H1 (cell line): ENCODE results near the gene URAD. TPM values are rescaled to one million over a fixed set of nuclear protein-coding genes. Genes with fewer than 3 reads are reported as not detected.

ENCODE experiments used
- CTCF ChIA-PET: fragments of 300-600 bp; sonication (Branson Sonifier 250); formaldehyde crosslinking; loops from one replicate; lab custom pipeline; 2021; ENCODE audit not compliant: partially characterized antibody; lab: Charles Lee
- POLR2A ChIA-PET: fragments of 300-600 bp; sonication (Branson Sonifier 250); formaldehyde crosslinking; loops from one replicate; lab custom pipeline; 2021; ENCODE audit warnings: inconsistent platforms; ENCODE audit not compliant: partially characterized antibody; lab: Charles Lee
- DNase-seq, 2 experiments: peaks; one replicate each; pipeline versions ENCODE4 v3.0.0 to v3.0.0-alpha.2; 2010 to 2022; ENCODE audit warnings: low spot score in 2 of 2, low read depth in 1 of 2, mixed read lengths in 1 of 2
- FAIRE-seq: peaks from 2 replicates; lab custom pipeline; 2011; peaks lifted over from hg19 to GRCh38; lab: Jason Lieb, UNC
- H2AFZ ChIP-seq: 2 replicates; pipeline ENCODE4 v1.8.1; 2012; ENCODE audit warnings: low read length, inconsistent platforms
- H2AK5ac ChIP-seq: 2 replicates; pipeline ENCODE4 v1.6.1; 2013; ENCODE audit warnings: low read depth, low read length
- H2BK120ac ChIP-seq: replicated peaks from 2 replicates; pipeline ENCODE3; 2013; ENCODE audit warnings: low read depth, low read length, inconsistent platforms
- H2BK12ac ChIP-seq: 2 replicates; pipeline ENCODE4 v1.6.1; 2013; ENCODE audit warnings: low read depth, low read length
- H2BK15ac ChIP-seq: 2 replicates; pipeline ENCODE4 v1.6.1; 2013; ENCODE audit warnings: low read length
- H2BK20ac ChIP-seq: 2 replicates; pipeline ENCODE4 v1.6.1; 2013; ENCODE audit warnings: low read length
- H2BK5ac ChIP-seq: 2 replicates; pipeline ENCODE4 v1.6.1; 2013; ENCODE audit warnings: low read depth, low read length
- H3K14ac ChIP-seq: 2 replicates; pipeline ENCODE4 v1.6.1; 2013; ENCODE audit warnings: inconsistent platforms; ENCODE audit not compliant: insufficient read length
- H3K18ac ChIP-seq: 2 replicates; pipeline ENCODE4 v1.6.1; 2013; ENCODE audit warnings: low read length; ENCODE audit errors: extremely low read depth
- H3K23ac ChIP-seq: 2 replicates; pipeline ENCODE4 v1.6.1; 2013; ENCODE audit warnings: inconsistent platforms; ENCODE audit not compliant: insufficient read length
- H3K23me2 ChIP-seq: 2 replicates; pipeline ENCODE4 v1.6.1; 2013; ENCODE audit warnings: low read depth, low read length
- H3K27ac ChIP-seq: 2 replicates; pipeline ENCODE4 v1.6.1; 2011; ENCODE audit warnings: low read depth, low read length, inconsistent platforms
- H3K27me3 ChIP-seq, 4 experiments: replicated peaks in 1 of 4; 1 replicate in 1 of 4; 2 replicates in 3 of 4; pipeline versions ENCODE4 v1.6.1 to v1.8.1; 2011 to 2013; ENCODE audit warnings: low read length in 3 of 4, mild to moderate bottlenecking in 3 of 4, inconsistent platforms in 2 of 4, mixed read lengths in 2 of 4, moderate library complexity in 1 of 4; ENCODE audit not compliant: control insufficient read depth in 3 of 4, insufficient read depth in 3 of 4; ENCODE audit errors: extremely low read depth in 1 of 4
- H3K36me3 ChIP-seq, 4 experiments: 2 replicates each; pipeline versions ENCODE4 v1.6.1 to v1.8.1; 2011 to 2013; ENCODE audit warnings: mild to moderate bottlenecking in 4 of 4, low read length in 3 of 4, moderate library complexity in 2 of 4, control low read depth in 1 of 4, inconsistent platforms in 1 of 4; ENCODE audit not compliant: insufficient read depth in 4 of 4, control insufficient read depth in 2 of 4
- H3K4ac ChIP-seq: replicated peaks from 2 replicates; pipeline ENCODE3; 2013; ENCODE audit warnings: low read length, low read depth, mixed read lengths, inconsistent platforms; ENCODE audit not compliant: insufficient read length
- H3K4me1 ChIP-seq, 4 experiments: replicated peaks in 1 of 4; 1 replicate in 1 of 4; 2 replicates in 3 of 4; pipeline versions ENCODE4 v1.6.1 to v1.8.1; 2011 to 2013; ENCODE audit warnings: low read length in 3 of 4, inconsistent platforms in 2 of 4, mixed read lengths in 1 of 4; ENCODE audit not compliant: insufficient read depth in 4 of 4, control insufficient read depth in 3 of 4
- H3K4me2 ChIP-seq, 2 experiments: 2 replicates each; pipeline versions ENCODE4 v1.6.1 to v1.8.1; 2011 to 2013; ENCODE audit warnings: low read depth in 2 of 2, low read length in 2 of 2, control low read depth in 1 of 2, inconsistent platforms in 1 of 2, mild to moderate bottlenecking in 1 of 2; ENCODE audit not compliant: insufficient read depth in 1 of 2
- H3K4me3 ChIP-seq, 4 experiments: fragments of 200-600, 300-600 bp in 1 of 4; sonication (generic), shearing (Covaris generic), sonication (Bioruptor Twin) in 1 of 4; 2 replicates each; pipeline versions ENCODE4 v1.5.1 to v1.8.1; 2011 to 2016; ENCODE audit warnings: low read length in 4 of 4, low read depth in 3 of 4, control low read depth in 2 of 4, inconsistent platforms in 2 of 4, mild to moderate bottlenecking in 2 of 4, mixed read lengths in 1 of 4, moderate library complexity in 1 of 4; ENCODE audit not compliant: insufficient read depth in 2 of 4; ENCODE audit errors: extremely low read depth in 1 of 4
- H3K56ac ChIP-seq: replicated peaks from 2 replicates; pipeline ENCODE3; 2013; ENCODE audit warnings: low read depth, mild to moderate bottlenecking, mixed read lengths, low read length, inconsistent platforms; ENCODE audit not compliant: insufficient read length
- H3K79me1 ChIP-seq: 2 replicates; pipeline ENCODE4 v1.6.1; 2013; ENCODE audit warnings: low read depth, low read length, control low read depth
- H3K79me2 ChIP-seq, 2 experiments: 2 replicates each; pipeline versions ENCODE4 v1.6.1 to v1.8.1; 2012 to 2013; ENCODE audit warnings: low read length in 2 of 2, mild to moderate bottlenecking in 2 of 2, inconsistent platforms in 1 of 2; ENCODE audit not compliant: insufficient read depth in 2 of 2, control insufficient read depth in 1 of 2
- H3K9ac ChIP-seq, 4 experiments: replicated peaks in 1 of 4; 1 replicate in 1 of 4; 2 replicates in 3 of 4; pipeline versions ENCODE4 v1.6.1 to v1.8.1; 2011 to 2013; ENCODE audit warnings: low read depth in 3 of 4, low read length in 3 of 4, control low read depth in 2 of 4, mild to moderate bottlenecking in 2 of 4, moderate library complexity in 2 of 4, inconsistent platforms in 1 of 4; ENCODE audit errors: extremely low read depth in 1 of 4
- H3K9me3 ChIP-seq, 2 experiments: 2 replicates each; pipeline versions ENCODE4 v1.6.1 to v1.8.1; 2012 to 2013; ENCODE audit warnings: mild to moderate bottlenecking in 2 of 2, moderate library complexity in 2 of 2, control low read depth in 1 of 2, inconsistent platforms in 1 of 2, low read depth in 1 of 2, low read length in 1 of 2, mixed read lengths in 1 of 2; ENCODE audit not compliant: insufficient read depth in 2 of 2
- H4K20me1 ChIP-seq, 2 experiments: replicated peaks in 1 of 2; 2 replicates each; pipeline versions ENCODE3 to v1.8.1; 2011 to 2013; ENCODE audit warnings: inconsistent platforms in 2 of 2, low read length in 2 of 2, mild to moderate bottlenecking in 1 of 2; ENCODE audit not compliant: insufficient read depth in 2 of 2, control insufficient read depth in 1 of 2
- H4K5ac ChIP-seq: 2 replicates; pipeline ENCODE4 v1.6.1; 2013; ENCODE audit warnings: low read length, low read depth, mixed read lengths, inconsistent platforms; ENCODE audit not compliant: insufficient read length
- H4K8ac ChIP-seq: 2 replicates; pipeline ENCODE4 v1.8.0; 2013; ENCODE audit warnings: mild to moderate bottlenecking, moderate library complexity, low read length, inconsistent platforms; ENCODE audit not compliant: insufficient read depth; ENCODE audit errors: extremely low read depth
- H4K91ac ChIP-seq: replicated peaks from 2 replicates; pipeline ENCODE3; 2013; ENCODE audit warnings: low read length, mixed read lengths, inconsistent platforms; ENCODE audit not compliant: insufficient read length
- EZH2 ChIP-seq: fragments of 200-600 bp; sonication (generic); IDR thresholded peaks from 2 replicates; pipeline ENCODE4 v1.7.1; 2012; ENCODE audit warnings: low read depth, mild to moderate bottlenecking, moderate library complexity, low read length, inconsistent platforms; ENCODE audit not compliant: severe bottlenecking
- NANOG ChIP-seq: IDR thresholded peaks from 2 replicates; pipeline ENCODE4 v1.6.1; 2011; ENCODE audit warnings: low read length, low read depth, mild to moderate bottlenecking, inconsistent platforms; ENCODE audit not compliant: insufficient read depth, poor library complexity, severe bottlenecking
- RNF2 ChIP-seq: fragments of 200-900, 300-1000 bp; sonication (generic); IDR thresholded peaks from 2 replicates; pipeline ENCODE4 v1.7.1; 2016; ENCODE audit warnings: borderline replicate concordance, low read depth, mild to moderate bottlenecking, antibody characterized with exemption, low read length; ENCODE audit not compliant: poor library complexity, severe bottlenecking; ENCODE audit errors: missing control alignments
- SUZ12 ChIP-seq: fragments of 200-600 bp; sonication (generic); IDR thresholded peaks from 2 replicates; pipeline ENCODE4 v1.6.1; 2012; ENCODE audit warnings: mild to moderate bottlenecking, inconsistent platforms, low read length, moderate library complexity, mixed read lengths
- WGBS, 2 experiments: shearing (Covaris generic) in 1 of 2; methylation state at CpG; one replicate each; pipeline versions ENCODE4 v1.1.6 to v1.1.7; 2013 to 2015; ENCODE audit warnings: low lambda C conversion rate in 2 of 2, mixed read lengths in 2 of 2, inconsistent platforms in 1 of 2, low coverage in 1 of 2, missing lambda C conversion rate in 1 of 2; ENCODE audit not compliant: insufficient replicate concordance in 2 of 2, insufficient coverage in 1 of 2, insufficient read length in 1 of 2; ENCODE audit errors: extremely low coverage in 1 of 2, missing lambda C conversion rate in 1 of 2; 5-methylcytosine and 5-hydroxymethylcytosine counted together
- polyA plus RNA-seq, 7 experiments: library from polyadenylated mRNA; depleted of rRNA in 3 of 7; stranded (reverse) in 5 of 7; unstranded in 2 of 7; fragments of >200 nt in 5 of 7; fragments of 200-250 nt in 2 of 7; gene quantifications; 1 replicate in 5 of 7; 2 replicates in 1 of 7; 4 replicates in 1 of 7; pipeline versions ENCODE4 v1.2.1 to v1.2.3, GENCODE V29; 2011 to 2013; ENCODE audit warnings: missing spikeins in 2 of 7, mixed read lengths in 2 of 7
- total RNA-seq: library from RNA; stranded (reverse); fragmentation: NEBNext Ultra II Directional; extraction: Animal tissue kit (Norgen Biotek cat#: 25700); gene quantifications from 2 replicates; pipeline ENCODE4 v1.2.1, GENCODE V29; 2021
- TF ChIP-seq, protein P1 (sequence below): IDR thresholded peaks from 2 replicates; pipeline ENCODE4 v1.6.1; 2012; ENCODE audit warnings: inconsistent platforms

The URAD gene
- total and polyA plus RNA-seq, 2 of the 8 experiments (the other 6 are each of a cell fraction or from before 2014, with no cell fraction given) = not detected

DNA sequence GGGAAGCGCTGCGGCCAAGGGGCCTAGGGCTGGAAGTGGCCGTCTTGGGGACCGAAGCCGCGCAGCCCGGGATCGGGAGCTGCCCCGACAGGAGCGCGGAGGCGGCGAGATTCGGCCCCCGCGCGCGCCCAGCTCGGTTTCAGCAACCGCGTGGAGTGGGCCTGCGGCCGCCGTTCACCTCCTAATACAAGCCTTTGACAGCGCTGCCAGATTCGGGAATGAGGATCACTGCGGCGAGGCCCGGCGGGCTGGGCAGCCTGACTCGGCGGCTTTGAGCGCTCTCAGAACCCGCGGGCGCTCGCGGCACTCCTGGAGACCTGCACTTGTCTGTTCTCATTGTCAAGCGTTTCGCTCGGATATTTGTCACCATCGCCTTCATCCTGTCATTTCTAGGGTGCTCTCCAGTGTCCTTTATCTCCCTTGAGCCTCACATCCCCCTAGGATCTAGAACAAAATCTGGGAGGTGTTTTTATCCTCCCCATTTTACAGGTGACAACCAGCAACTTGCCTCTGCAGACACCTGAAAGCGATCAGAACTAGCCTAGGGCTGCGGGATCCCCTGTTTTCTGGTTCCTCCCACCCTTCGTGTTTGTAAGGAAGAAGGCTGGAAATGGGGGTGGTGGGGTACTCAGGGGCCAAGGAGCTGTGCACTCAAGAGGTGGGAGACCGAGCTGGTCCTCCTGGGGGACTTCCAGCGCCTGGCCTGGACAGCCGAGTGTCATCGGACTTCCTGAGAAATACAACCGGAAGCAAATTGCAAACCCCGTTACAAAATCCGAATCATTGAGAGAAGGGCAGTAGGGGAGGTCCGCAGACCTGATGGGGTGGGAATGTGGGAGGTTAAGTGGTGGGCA, 17.9 kb downstream of the URAD start:
- H3K36me3 ChIP-seq = peaks cover 0 to 12% (median 0%) of the 10 kb centered on the region in 4 experiments; a peak in 1 of 8 replicates
- peaks cover 93 to 100% (median 98%) of the 10 kb centered on the region in 4 experiments for H3K27me3 ChIP-seq
- H3K27ac ChIP-seq = no peak overlapping the region
- H3K79me2 ChIP-seq = no peaks in the 10 kb centered on the region
- no peak overlapping the region for H3K23ac ChIP-seq
- TF ChIP-seq, protein P1, sequence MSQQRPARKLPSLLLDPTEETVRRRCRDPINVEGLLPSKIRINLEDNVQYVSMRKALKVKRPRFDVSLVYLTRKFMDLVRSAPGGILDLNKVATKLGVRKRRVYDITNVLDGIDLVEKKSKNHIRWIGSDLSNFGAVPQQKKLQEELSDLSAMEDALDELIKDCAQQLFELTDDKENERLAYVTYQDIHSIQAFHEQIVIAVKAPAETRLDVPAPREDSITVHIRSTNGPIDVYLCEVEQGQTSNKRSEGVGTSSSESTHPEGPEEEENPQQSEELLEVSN = no peak
- TF ChIP-seq EZH2 (peak; percentile 98), SUZ12 (peak; percentile 97), NANOG (no peak), RNF2 (peak; percentile 93)
- TF ChIP-seq, all 59 proteins: peak for 3
- H3K14ac ChIP-seq = no peak overlapping the region
- no peaks in the 10 kb centered on the region for H3K9me3 ChIP-seq
- H2BK15ac ChIP-seq = peak overlapping the region; percentile 61; the same call in 1 of the 2 replicates
- peak overlapping the region; percentile 42 to 51 for H3K4me2 ChIP-seq
- H2BK5ac ChIP-seq = peak overlapping the region; percentile 71; the same call in 1 of the 2 replicates
- H3K4me1 ChIP-seq = peaks cover 8 to 55% (median 34%) of the 10 kb centered on the region in 4 experiments
- no peak overlapping the region for H2BK20ac ChIP-seq
- no peak overlapping the region for H2BK12ac ChIP-seq
- H3K23me2 ChIP-seq = peaks cover 5% of the 10 kb centered on the region; the same call in 1 of the 2 replicates
- H4K8ac ChIP-seq = no peak overlapping the region
- no peak overlapping the region for H3K4ac ChIP-seq
- H3K9ac ChIP-seq = no peak overlapping the region
- H2AK5ac ChIP-seq = peak overlapping the region; percentile 88
- H4K91ac ChIP-seq = no peak overlapping the region
- H3K56ac ChIP-seq = no peak overlapping the region
- H3K4me3 ChIP-seq = peak overlapping the region in 1 of 4 experiments; percentile 12; a peak in 2 of 8 replicates
- H2AFZ ChIP-seq = no peak overlapping the region
- no peak overlapping the region for H2BK120ac ChIP-seq
- WGBS, 2 experiments = 5% methylated on average over 53 of the region's 53 CpGs; no CpG with 5 or more reads in 1 of the 2 experiments
- CTCF ChIA-PET = interaction anchor here (0.8 to 20.5 kb wide), 12 partner anchors 3 to 609 kb away, joined by 3 to 283 read pairs (median 5); partner anchors contain the start of genes CDX2 and URAD
- peak overlapping the region; percentile 53; the same call in 1 of the 2 replicates for H3K18ac ChIP-seq
- H3K79me1 ChIP-seq = no peaks in the 10 kb centered on the region
- DNase-seq = no peak
- POLR2A ChIA-PET = interaction anchor here (0.6 to 1.9 kb wide), 6 partner anchors 9 to 174 kb away, joined by 3 to 8 read pairs (median 4); partner anchors contain the start of gene PDX1
- H4K20me1 ChIP-seq = peaks cover 19 to 39% of the 10 kb centered on the region in 2 experiments
- no peak overlapping the region for H4K5ac ChIP-seq
- no peak for FAIRE-seq
